Lung (tissue), 12 donors: ENCODE results near the gene IGIP. TPM values are rescaled to one million over a fixed set of nuclear protein-coding genes. Genes with fewer than 3 reads are reported as not detected.

Experiments
- ATAC-seq: fragments of 200-7000 bp; cut with Tn5 transposase; one replicate; pipeline ENCODE4 v1.9.1; 2020; ENCODE audit warnings: moderate number of reproducible peaks; ENCODE audit not compliant: insufficient read depth, low FRiP score
- DNase-seq, 3 donors: peaks; one replicate each; pipeline ENCODE4 v3.0.0-alpha.2; 2013 to 2017
- H3K27ac ChIP-seq, 2 donors: one replicate each; pipeline ENCODE4 v1.5.1; 2013; ENCODE audit warnings: mild to moderate bottlenecking in 2 of 2, moderate library complexity in 2 of 2, control low read depth in 1 of 2, inconsistent platforms in 1 of 2, low read depth in 1 of 2, low read length in 1 of 2
- H3K27me3 ChIP-seq, 3 donors: one replicate each; pipeline ENCODE4 v1.5.1; 2013; ENCODE audit warnings: low read length in 2 of 3; ENCODE audit not compliant: control insufficient read depth in 3 of 3, insufficient read depth in 3 of 3
- H3K36me3 ChIP-seq, 4 donors: one replicate each; pipeline ENCODE4 v1.5.1; 2013; ENCODE audit warnings: low read length in 4 of 4, mild to moderate bottlenecking in 1 of 4, moderate library complexity in 1 of 4; ENCODE audit not compliant: control insufficient read depth in 4 of 4, insufficient read depth in 4 of 4
- H3K4me1 ChIP-seq, 5 donors: one replicate each; pipeline ENCODE4 v1.5.1; 2013; ENCODE audit warnings: low read length in 5 of 5, mild to moderate bottlenecking in 2 of 5, moderate library complexity in 1 of 5; ENCODE audit not compliant: control insufficient read depth in 5 of 5, insufficient read depth in 5 of 5
- H3K4me3 ChIP-seq: one replicate; pipeline ENCODE4 v1.5.1; 2013; ENCODE audit warnings: mild to moderate bottlenecking, control low read depth, moderate library complexity
- H3K9ac ChIP-seq, 2 donors: one replicate each; pipeline ENCODE4 v1.5.1; 2013; ENCODE audit warnings: low read length in 2 of 2, control low read depth in 1 of 2; ENCODE audit not compliant: insufficient read depth in 1 of 2
- H3K9me3 ChIP-seq, 4 donors: one replicate each; pipeline ENCODE4 v1.5.1; 2013; ENCODE audit warnings: low read length in 3 of 4, mild to moderate bottlenecking in 1 of 4, moderate library complexity in 1 of 4; ENCODE audit not compliant: control insufficient read depth in 4 of 4, insufficient read depth in 3 of 4
- CTCF ChIP-seq: IDR thresholded peaks from 2 replicates; pipeline ENCODE4 v1.5.1; 2012; ENCODE audit warnings: mild to moderate bottlenecking; ENCODE audit errors: control extremely low read depth, extremely low read depth
- WGBS, 2 donors: extraction: QIAGEN DNeasy Blood & Tissue Kit; methylation state at CpG; one replicate each; pipeline ENCODE4 v1.1.7; 2013; 5-methylcytosine and 5-hydroxymethylcytosine counted together
- polyA plus RNA-seq, 2 donors: library from polyadenylated mRNA; stranded (reverse); fragments of 200-250 nt; gene quantifications; one replicate each; pipeline ENCODE4 v1.2.1, GENCODE V29; 2013
- total RNA-seq, 2 donors: library from RNA; depleted of rRNA in 1 of 2; stranded (reverse); fragments of >200 nt in 1 of 2; gene quantifications; one replicate each; pipeline ENCODE4 v1.2.1, GENCODE V29; 2014 to 2021
- donor health status: control.
- donor health status: control.
- donor health status: Bipolar disorder and iron deficiency.
- donor health status: healthy.
- donor health status: DM: yes; HTN: yes; CAD: no.

IGIP gene
- total and polyA plus RNA-seq, 4 donors = 2.8 to 11.1 (median 7.5) TPM

- Histone ChIP-seq H3K9ac (no peak overlapping the region), H3K27ac (no peak overlapping the region), H3K9me3 (no peaks in the 10 kb centered on the region), H3K4me3 (no peak overlapping the region), H3K36me3 (no peaks in the 10 kb centered on the region), H3K4me1 (peaks cover 0 to 8% (median 0%) of the 10 kb centered on the region in 5 donors), H3K27me3 (no peaks in the 10 kb centered on the region)
- WGBS, 2 donors = 68 to 80% methylated on average over 5 of the region's 5 CpGs
- no peak for TF ChIP-seq CTCF
- ATAC-seq (no peak), DNase-seq (no peak)
Observed at GRCh38 chr5:140162781-140163180, 37.0 kb downstream of the IGIP start.

GRCh38 chr5:140165101-140165922, 39.6 kb downstream of the IGIP start:
- DNase-seq (peak in 1 of 3 donors; percentile 42), ATAC-seq (peak; percentile 64)
- WGBS, 2 donors = 42 to 78% methylated on average over 5 of the region's 5 CpGs
- H3K4me3 ChIP-seq = no peak overlapping the region
- H3K27me3 ChIP-seq = no peaks in the 10 kb centered on the region
- no peaks in the 10 kb centered on the region for H3K36me3 ChIP-seq
- H3K9me3 ChIP-seq = no peaks in the 10 kb centered on the region
- no peak overlapping the region for H3K9ac ChIP-seq
- H3K27ac ChIP-seq = peak overlapping the region in 1 of 2 donors; percentile 68
- TF ChIP-seq CTCF = no peak
- H3K4me1 ChIP-seq = peaks cover 0 to 8% (median 0%) of the 10 kb centered on the region in 5 donors

GRCh38 chr5:140165923-140166270, 40.2 kb downstream of the IGIP start:
- no peak overlapping the region for H3K4me3 ChIP-seq
- TF ChIP-seq CTCF = no peak
- no peak for DNase-seq
- no peaks in the 10 kb centered on the region for H3K27me3 ChIP-seq
- H3K36me3 ChIP-seq = no peaks in the 10 kb centered on the region
- no peak overlapping the region for H3K9ac ChIP-seq
- H3K27ac ChIP-seq = peak overlapping the region in 1 of 2 donors; percentile 68
- no peak for ATAC-seq
- peaks cover 0 to 8% (median 0%) of the 10 kb centered on the region in 5 donors for H3K4me1 ChIP-seq
- no peaks in the 10 kb centered on the region for H3K9me3 ChIP-seq
- 53 to 75% methylated on average over 4 of the region's 4 CpGs for WGBS, 2 donors

GRCh38 chr5:140166911-140167310, 41.2 kb downstream of the IGIP start:
- DNase-seq (no peak), ATAC-seq (no peak)
- Histone ChIP-seq H3K4me3 (no peak overlapping the region), H3K9me3 (no peaks in the 10 kb centered on the region), H3K27me3 (no peaks in the 10 kb centered on the region), H3K27ac (no peak overlapping the region), H3K36me3 (no peaks in the 10 kb centered on the region), H3K4me1 (peaks cover 0 to 8% (median 0%) of the 10 kb centered on the region in 5 donors), H3K9ac (no peak overlapping the region)
- TF ChIP-seq CTCF = no peak
